ENCODE measurements around the gene MYH6. TPM values are rescaled to one million over a fixed set of nuclear protein-coding genes. Genes with fewer than 3 reads are reported as not detected.
A peak's percentile ranks its signal among the peaks of the same experiment; 100 is the strongest.

MYH6 gene
- total RNA-seq, 1 experiment from 2014 or later: 0.07 TPM

DNA sequence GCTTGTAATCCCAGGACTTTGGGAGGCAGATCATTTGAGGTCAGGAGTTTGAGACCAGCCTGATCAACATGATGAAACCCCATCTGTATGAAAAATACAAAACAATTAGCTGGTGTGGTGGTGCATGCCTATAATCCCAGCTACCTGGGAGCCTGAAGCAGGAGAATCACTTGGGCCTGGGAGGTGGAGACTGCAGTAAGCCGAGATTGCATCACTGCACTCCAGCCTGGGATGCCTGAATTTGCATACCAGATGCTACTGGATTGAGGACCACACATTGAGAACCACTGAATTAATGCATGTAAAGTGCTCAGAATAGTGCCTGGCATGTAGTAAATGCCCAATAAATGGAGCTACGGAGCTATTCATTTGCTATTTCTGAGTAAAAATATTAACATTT, 42.3 kb upstream of the MYH6 start:
- H4K20me1 ChIP-seq (ENCODE audit: control insufficient read depth, insufficient read depth, insufficient read length): no peaks in the 10 kb centered on the region
- no peak overlapping the region for H3K56ac ChIP-seq (ENCODE audit: insufficient read length, low read depth, low read length)
- H3K4me2 ChIP-seq (ENCODE audit: insufficient read depth, insufficient read length, low read length): no peak overlapping the region
- no peak overlapping the region for H2BK15ac ChIP-seq (ENCODE audit: low read depth, low read length)
- no peak overlapping the region for H2BK5ac ChIP-seq (ENCODE audit: insufficient read length, low read length)
- no peak for DNase-seq
- H2BK12ac ChIP-seq (ENCODE audit: insufficient read length, low read depth, low read length): no peak overlapping the region
- Mint-ChIP-seq H3K27me3 (ENCODE audit: low read depth) (peaks cover 8% of the 10 kb centered on the region), H3K36me3 (ENCODE audit: insufficient read depth in 1 of 3, low read depth in 3 of 3) (no peaks in the 10 kb centered on the region), H3K4me1 (peaks cover 4 to 18% of the 10 kb centered on the region in 2 experiments; a peak in 2 of 4 replicates), H3K9me3 (no peaks in the 10 kb centered on the region; a peak in 1 of 5 replicates), H3K4me3 (no peak overlapping the region), H3K27ac (0 out of 7 replicates have a peak overlapping the region, but pooled peaks of 1 of the 3 experiments have one; percentile 1)
- H4K91ac ChIP-seq (ENCODE audit: insufficient read length, low read depth, low read length): no peak overlapping the region
- H3K23me2 ChIP-seq (ENCODE audit: insufficient read length, low read depth, low read length, poor library complexity, severe bottlenecking): no peaks in the 10 kb centered on the region
- no peaks in the 10 kb centered on the region for H3K9me3 ChIP-seq (ENCODE audit: control insufficient read depth, low read depth, low read length)
- no peak overlapping the region for H2BK20ac ChIP-seq (ENCODE audit: low read depth, low read length, poor library complexity, severe bottlenecking)
- no peak overlapping the region for H3K27ac ChIP-seq (ENCODE audit: insufficient read length, low read depth, low read length)
- no CpG with 5 or more reads among the region's 2 CpGs for whole genome bisulfite sequencing (ENCODE audit: extremely low coverage, insufficient read length, low lambda C conversion rate)
- H2AK5ac ChIP-seq (ENCODE audit: insufficient read length, low read length): no peak overlapping the region
- H4K8ac ChIP-seq (replicated peaks; ENCODE audit: insufficient read length, low read depth, low read length): no peak overlapping the region
- H3T11ph ChIP-seq (ENCODE audit: low read length): no peak overlapping the region
- H2BK120ac ChIP-seq (ENCODE audit: low read depth, low read length, poor library complexity, severe bottlenecking): no peak overlapping the region
- H3K27me3 ChIP-seq (ENCODE audit: insufficient read depth, low read length): no peaks in the 10 kb centered on the region
- no peaks in the 10 kb centered on the region for H3K79me2 ChIP-seq (ENCODE audit: insufficient read depth, low read length)
- no peaks in the 10 kb centered on the region for H3K79me1 ChIP-seq (ENCODE audit: insufficient read depth, low read depth, low read length, poor library complexity, severe bottlenecking)
- TF ChIP-seq, protein P1, sequence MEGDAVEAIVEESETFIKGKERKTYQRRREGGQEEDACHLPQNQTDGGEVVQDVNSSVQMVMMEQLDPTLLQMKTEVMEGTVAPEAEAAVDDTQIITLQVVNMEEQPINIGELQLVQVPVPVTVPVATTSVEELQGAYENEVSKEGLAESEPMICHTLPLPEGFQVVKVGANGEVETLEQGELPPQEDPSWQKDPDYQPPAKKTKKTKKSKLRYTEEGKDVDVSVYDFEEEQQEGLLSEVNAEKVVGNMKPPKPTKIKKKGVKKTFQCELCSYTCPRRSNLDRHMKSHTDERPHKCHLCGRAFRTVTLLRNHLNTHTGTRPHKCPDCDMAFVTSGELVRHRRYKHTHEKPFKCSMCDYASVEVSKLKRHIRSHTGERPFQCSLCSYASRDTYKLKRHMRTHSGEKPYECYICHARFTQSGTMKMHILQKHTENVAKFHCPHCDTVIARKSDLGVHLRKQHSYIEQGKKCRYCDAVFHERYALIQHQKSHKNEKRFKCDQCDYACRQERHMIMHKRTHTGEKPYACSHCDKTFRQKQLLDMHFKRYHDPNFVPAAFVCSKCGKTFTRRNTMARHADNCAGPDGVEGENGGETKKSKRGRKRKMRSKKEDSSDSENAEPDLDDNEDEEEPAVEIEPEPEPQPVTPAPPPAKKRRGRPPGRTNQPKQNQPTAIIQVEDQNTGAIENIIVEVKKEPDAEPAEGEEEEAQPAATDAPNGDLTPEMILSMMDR (conservative IDR thresholded peaks at IDR 0.05): no peak
- no peak overlapping the region for H3K4ac ChIP-seq (ENCODE audit: low read depth, low read length)
- H3K4me1 ChIP-seq (ENCODE audit: insufficient read depth, low read length): no peaks in the 10 kb centered on the region
- H2AFZ ChIP-seq (ENCODE audit: low read length): no peak overlapping the region
- no peak overlapping the region for H4K5ac ChIP-seq (ENCODE audit: insufficient read length, low read depth, low read length)
- no peak overlapping the region for H3K14ac ChIP-seq (ENCODE audit: insufficient read depth, low read length)
- H3K9ac ChIP-seq (ENCODE audit: extremely low read depth, insufficient read length, low read length): no peak overlapping the region
- no peak overlapping the region for H3K18ac ChIP-seq (ENCODE audit: insufficient read length, low read depth, low read length)
- no peak overlapping the region for H3K23ac ChIP-seq (ENCODE audit: insufficient read length, low read depth, low read length)
